ENCODE results near the gene HOXC12.

GRCh38 chr12:53938326-53939140 is 16.2 kb upstream of the HOXC12 start, which contains the start of gene HOXC13:
- TF ChIP-seq CTCF (IDR thresholded peaks at IDR 0.05) (no peak), POLR2A (IDR thresholded peaks at IDR 0.05) (no peak)

All from right lobe of liver (tissue), 4 donors.